Mesenchymal stem cell (in vitro differentiated cells and primary cell): ENCODE results near the gene ESRRG.

ENCODE experiments used
- DNase-seq: peaks from one replicate; pipeline ENCODE4 v3.0.0-alpha.2; 2013
- H2AFZ ChIP-seq: one replicate; pipeline ENCODE4 v1.6.1; 2013; ENCODE audit warnings: low read depth, mild to moderate bottlenecking, control low read depth, inconsistent platforms, low read length, moderate library complexity
- H2AK5ac ChIP-seq: 2 replicates; pipeline ENCODE4 v1.6.1; 2013; ENCODE audit warnings: low read length, moderate library complexity, mild to moderate bottlenecking, inconsistent platforms; ENCODE audit not compliant: severe bottlenecking
- H2BK120ac ChIP-seq: one replicate; pipeline ENCODE4 v1.6.1; 2013; ENCODE audit warnings: low read depth, mild to moderate bottlenecking, inconsistent platforms, low read length, moderate library complexity
- H2BK12ac ChIP-seq, 2 experiments: one replicate each; pipeline ENCODE4 v1.6.1; 2013; ENCODE audit warnings: inconsistent platforms in 2 of 2, low read length in 2 of 2, mild to moderate bottlenecking in 2 of 2, moderate library complexity in 2 of 2, control low read depth in 1 of 2
- H2BK15ac ChIP-seq: one replicate; pipeline ENCODE4 v1.6.1; 2013; ENCODE audit warnings: mild to moderate bottlenecking, low read depth, inconsistent platforms; ENCODE audit not compliant: poor library complexity, severe bottlenecking
- H2BK5ac ChIP-seq: 2 replicates; pipeline ENCODE4 v1.6.1; 2013; ENCODE audit warnings: low read depth, mild to moderate bottlenecking, low read length, control low read depth, inconsistent platforms; ENCODE audit not compliant: poor library complexity, severe bottlenecking
- H3K14ac ChIP-seq, 2 experiments: one replicate each; pipeline ENCODE4 v1.6.1; 2013; ENCODE audit warnings: inconsistent platforms in 2 of 2, low read length in 2 of 2, control low read depth in 1 of 2, mild to moderate bottlenecking in 1 of 2, moderate library complexity in 1 of 2
- H3K18ac ChIP-seq, 2 experiments: one replicate each; pipeline ENCODE4 v1.6.1; 2013; ENCODE audit warnings: inconsistent platforms in 2 of 2, low read length in 2 of 2, control low read depth in 1 of 2, low read depth in 1 of 2, mild to moderate bottlenecking in 1 of 2
- H3K23ac ChIP-seq, 2 experiments: one replicate each; pipeline ENCODE4 v1.6.1; 2013; ENCODE audit warnings: inconsistent platforms in 2 of 2, low read length in 2 of 2, mild to moderate bottlenecking in 2 of 2, moderate library complexity in 2 of 2, control low read depth in 1 of 2
- H3K27ac ChIP-seq: 2 replicates; pipeline ENCODE4 v1.5.1; 2013; ENCODE audit warnings: mild to moderate bottlenecking, moderate library complexity, low read length, control low read depth, inconsistent platforms; ENCODE audit not compliant: poor library complexity, severe bottlenecking
- H3K27me3 ChIP-seq, 2 experiments: 2 replicates each; pipeline versions ENCODE4 v1.6.1 to v1.7.0; 2013; ENCODE audit warnings: low read length in 2 of 2, mild to moderate bottlenecking in 2 of 2, moderate library complexity in 2 of 2, control low read depth in 1 of 2, inconsistent platforms in 1 of 2; ENCODE audit not compliant: control insufficient read depth in 1 of 2, insufficient read depth in 1 of 2
- H3K36me3 ChIP-seq, 2 experiments: 2 replicates each; pipeline versions ENCODE4 v1.6.1 to v1.7.0; 2013; ENCODE audit warnings: low read length in 2 of 2, control low read depth in 1 of 2, inconsistent platforms in 1 of 2, low read depth in 1 of 2, mild to moderate bottlenecking in 1 of 2; ENCODE audit not compliant: insufficient read depth in 2 of 2, control insufficient read depth in 1 of 2
- H3K4ac ChIP-seq, 2 experiments: one replicate each; pipeline ENCODE4 v1.6.1; 2013; ENCODE audit warnings: inconsistent platforms in 2 of 2, low read length in 2 of 2, mild to moderate bottlenecking in 2 of 2, moderate library complexity in 2 of 2, control low read depth in 1 of 2, low read depth in 1 of 2
- H3K4me1 ChIP-seq: 2 replicates; pipeline ENCODE4 v1.6.1; 2013; ENCODE audit warnings: low read depth, low read length, control low read depth; ENCODE audit not compliant: control insufficient read depth, insufficient read depth
- H3K4me2 ChIP-seq: 2 replicates; pipeline ENCODE4 v1.6.1; 2013; ENCODE audit warnings: low read length, mild to moderate bottlenecking, inconsistent platforms; ENCODE audit not compliant: poor library complexity, severe bottlenecking
- H3K4me3 ChIP-seq, 2 experiments: 2 replicates each; pipeline versions ENCODE4 v1.5.1 to v1.7.0; 2013; ENCODE audit warnings: low read length in 2 of 2, mild to moderate bottlenecking in 2 of 2, control low read depth in 1 of 2, low read depth in 1 of 2; ENCODE audit not compliant: insufficient read depth in 1 of 2
- H3K79me1 ChIP-seq: replicated peaks from 2 replicates; pipeline ENCODE4 v1.6.1; 2013; ENCODE audit warnings: mild to moderate bottlenecking, control low read depth, low read length, inconsistent platforms; ENCODE audit not compliant: poor library complexity, severe bottlenecking
- H3K9ac ChIP-seq: 2 replicates; pipeline ENCODE4 v1.7.0; 2013; ENCODE audit warnings: mild to moderate bottlenecking, low read length, moderate library complexity
- H3K9me3 ChIP-seq: 2 replicates; pipeline ENCODE4 v1.7.0; 2013; ENCODE audit warnings: mild to moderate bottlenecking, low read length; ENCODE audit not compliant: control insufficient read depth
- H4K8ac ChIP-seq: one replicate; pipeline ENCODE4 v1.6.1; 2013; ENCODE audit warnings: inconsistent platforms, mild to moderate bottlenecking, low read length, moderate library complexity
- H4K91ac ChIP-seq: one replicate; pipeline ENCODE4 v1.6.1; 2013; ENCODE audit warnings: mild to moderate bottlenecking, low read length, inconsistent platforms
- WGBS: methylation state at CpG from one replicate; pipeline ENCODE4 v1.1.7; 2013; ENCODE audit warnings: mixed read lengths; 5-methylcytosine and 5-hydroxymethylcytosine counted together

ESRRG gene

GRCh38 chr1:216606047-216606637 is 117.1 kb downstream of the ESRRG start:
- H3K4me2 ChIP-seq, result no peak overlapping the region
- WGBS, result 77% methylated on average over 1 of the region's 4 CpGs

GRCh38 chr1:216604771-216605170 is 118.5 kb downstream of the ESRRG start:
- no peak overlapping the region for H3K4me3 ChIP-seq
- H3K4me1 ChIP-seq, result no peaks in the 10 kb centered on the region
- no peak overlapping the region for H2AK5ac ChIP-seq
- no peaks in the 10 kb centered on the region for H3K79me1 ChIP-seq
- H3K9me3 ChIP-seq, result no peaks in the 10 kb centered on the region
- no peak overlapping the region for H2BK120ac ChIP-seq
- H3K4ac ChIP-seq, result no peak overlapping the region
- no peak overlapping the region for H3K18ac ChIP-seq
- no peak overlapping the region for H3K14ac ChIP-seq
- WGBS, result no CpG with 5 or more reads among the region's 1 CpG
- H2AFZ ChIP-seq, result no peak overlapping the region
- H2BK15ac ChIP-seq, result no peak overlapping the region
- H3K27me3 ChIP-seq, result no peaks in the 10 kb centered on the region
- H3K4me2 ChIP-seq, result no peak overlapping the region
- H2BK5ac ChIP-seq, result no peak overlapping the region
- no peaks in the 10 kb centered on the region for H3K36me3 ChIP-seq
- no peak for DNase-seq
- H3K23ac ChIP-seq, result no peak overlapping the region
- no peak overlapping the region for H3K27ac ChIP-seq
- no peak overlapping the region for H4K91ac ChIP-seq
- H4K8ac ChIP-seq, result no peak overlapping the region
- H2BK12ac ChIP-seq, result no peak overlapping the region
- no peak overlapping the region for H3K9ac ChIP-seq

More at GRCh38 chr1:216606047-216606637, 117.1 kb downstream of the ESRRG start:
- Histone ChIP-seq H2AFZ (no peak overlapping the region), H3K36me3 (no peaks in the 10 kb centered on the region), H2BK5ac (no peak overlapping the region), H3K18ac (no peak overlapping the region), H3K4ac (no peak overlapping the region), H4K8ac (no peak overlapping the region), H2BK12ac (no peak overlapping the region), H3K4me3 (no peak overlapping the region), H2AK5ac (no peak overlapping the region), H3K27me3 (no peaks in the 10 kb centered on the region), H2BK120ac (no peak overlapping the region), H3K27ac (no peak overlapping the region), H4K91ac (no peak overlapping the region), H3K23ac (no peak overlapping the region), H3K4me1 (no peaks in the 10 kb centered on the region), H3K9me3 (no peaks in the 10 kb centered on the region), H3K79me1 (no peaks in the 10 kb centered on the region), H3K14ac (no peak overlapping the region), H2BK15ac (no peak overlapping the region), H3K9ac (no peak overlapping the region)
- no peak for DNase-seq

GRCh38 chr1:216600730-216601609 is 122.3 kb downstream of the ESRRG start:
- H3K4ac ChIP-seq, result peak overlapping the region; percentile 62 to 99
- H3K9ac ChIP-seq, result peak overlapping the region; percentile 95
- H2BK120ac ChIP-seq, result peak overlapping the region; percentile 97
- peak overlapping the region; percentile 95 for H4K91ac ChIP-seq
- H3K18ac ChIP-seq, result peak overlapping the region; percentile 50 to 98
- DNase-seq, result peak; percentile 90
- peak overlapping the region; percentile 53 for H2AFZ ChIP-seq
- H3K23ac ChIP-seq, result peak overlapping the region in 1 of 2 experiments; percentile 60
- no peak overlapping the region for H2AK5ac ChIP-seq
- H3K4me3 ChIP-seq, result peak overlapping the region; percentile 72 to 95
- no peaks in the 10 kb centered on the region for H3K9me3 ChIP-seq
- H3K4me2 ChIP-seq, result peak overlapping the region; percentile 29
- peak overlapping the region; percentile 56 for H3K27ac ChIP-seq
- no peaks in the 10 kb centered on the region for H3K27me3 ChIP-seq
- peak overlapping the region; percentile 98 for H4K8ac ChIP-seq
- no peaks in the 10 kb centered on the region for H3K79me1 ChIP-seq
- no peaks in the 10 kb centered on the region for H3K36me3 ChIP-seq
- peak overlapping the region; percentile 57 for H2BK5ac ChIP-seq
- no peaks in the 10 kb centered on the region for H3K4me1 ChIP-seq
- H2BK15ac ChIP-seq, result peak overlapping the region; percentile 100
- no peak overlapping the region for H3K14ac ChIP-seq
- H2BK12ac ChIP-seq, result peak overlapping the region in 1 of 2 experiments; percentile 66
- under 1% methylated on average over 57 of the region's 58 CpGs for WGBS

- H3K4me3 ChIP-seq, result no peak overlapping the region
- H3K4me2 ChIP-seq, result no peak overlapping the region
- H3K79me1 ChIP-seq, result no peaks in the 10 kb centered on the region
- no peak overlapping the region for H3K23ac ChIP-seq
- no peak overlapping the region for H2AFZ ChIP-seq
- H4K8ac ChIP-seq, result no peak overlapping the region
- peak overlapping the region; percentile 95 for H3K9ac ChIP-seq
- peak overlapping the region; percentile 15 for H2BK5ac ChIP-seq
- no peaks in the 10 kb centered on the region for H3K9me3 ChIP-seq
- no peak overlapping the region for H3K27ac ChIP-seq
- 83% methylated on average over 5 of the region's 6 CpGs for WGBS
- no peak overlapping the region for H2BK120ac ChIP-seq
- H3K18ac ChIP-seq, result peak overlapping the region in 1 of 2 experiments; percentile 12
- DNase-seq, result no peak
- no peak overlapping the region for H4K91ac ChIP-seq
- H3K4me1 ChIP-seq, result no peaks in the 10 kb centered on the region
- no peaks in the 10 kb centered on the region for H3K27me3 ChIP-seq
- no peak overlapping the region for H2BK15ac ChIP-seq
- peak overlapping the region in 1 of 2 experiments; percentile 39 for H2BK12ac ChIP-seq
- no peak overlapping the region for H2AK5ac ChIP-seq
- no peaks in the 10 kb centered on the region for H3K36me3 ChIP-seq
- H3K14ac ChIP-seq, result no peak overlapping the region
- H3K4ac ChIP-seq, result no peak overlapping the region
Measured at GRCh38 chr1:216599851-216600250, 123.4 kb downstream of the ESRRG start.
